Measurements from ENCODE around the gene PYROXD2.

Gene PYROXD2

DNA sequence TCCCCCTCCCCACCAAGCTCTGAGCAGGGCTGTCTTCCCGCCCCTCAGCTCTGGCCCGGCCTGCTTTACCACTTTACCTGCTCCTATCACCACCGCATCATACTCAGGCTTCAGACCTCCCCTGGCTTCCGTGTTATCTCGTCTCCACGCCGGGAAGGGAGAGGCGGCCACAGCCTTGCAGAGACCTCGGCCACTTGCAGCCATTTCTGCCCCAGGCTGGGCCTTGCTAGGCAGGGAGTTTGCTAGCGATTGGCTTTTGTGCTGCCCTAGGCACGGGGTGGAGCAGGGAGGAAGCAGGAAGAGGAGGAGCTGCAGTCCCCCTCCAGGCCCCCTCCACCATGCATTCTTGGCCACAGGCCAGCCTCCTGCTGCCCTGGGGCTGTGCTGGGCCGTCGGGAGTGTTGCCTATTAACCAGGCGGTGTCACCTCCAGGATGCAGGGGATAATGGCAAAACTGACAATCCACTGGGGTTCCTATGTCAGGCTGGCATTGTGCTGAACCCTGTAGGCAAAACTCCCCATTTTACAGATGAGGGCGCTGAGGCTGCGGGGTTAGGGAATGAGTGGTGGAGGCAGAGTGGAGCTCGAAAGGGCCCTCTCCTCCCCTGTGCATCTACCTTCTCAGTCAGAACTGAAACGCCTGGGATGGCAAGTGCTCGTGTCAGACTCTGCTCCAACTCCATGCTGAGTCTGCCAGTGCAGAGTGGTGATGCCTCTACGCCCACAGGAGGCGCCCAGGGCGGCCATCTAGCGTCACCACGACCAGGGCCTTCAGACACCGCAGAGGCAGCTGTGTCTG, at the start of gene PYROXD2:
PYROXD2 (minus strand) TSS at position 251 of the 799 bp plus-strand sequence; CDS start at position 204, 47 bp downstream.
- FAIRE-seq, result no peak

DNA sequence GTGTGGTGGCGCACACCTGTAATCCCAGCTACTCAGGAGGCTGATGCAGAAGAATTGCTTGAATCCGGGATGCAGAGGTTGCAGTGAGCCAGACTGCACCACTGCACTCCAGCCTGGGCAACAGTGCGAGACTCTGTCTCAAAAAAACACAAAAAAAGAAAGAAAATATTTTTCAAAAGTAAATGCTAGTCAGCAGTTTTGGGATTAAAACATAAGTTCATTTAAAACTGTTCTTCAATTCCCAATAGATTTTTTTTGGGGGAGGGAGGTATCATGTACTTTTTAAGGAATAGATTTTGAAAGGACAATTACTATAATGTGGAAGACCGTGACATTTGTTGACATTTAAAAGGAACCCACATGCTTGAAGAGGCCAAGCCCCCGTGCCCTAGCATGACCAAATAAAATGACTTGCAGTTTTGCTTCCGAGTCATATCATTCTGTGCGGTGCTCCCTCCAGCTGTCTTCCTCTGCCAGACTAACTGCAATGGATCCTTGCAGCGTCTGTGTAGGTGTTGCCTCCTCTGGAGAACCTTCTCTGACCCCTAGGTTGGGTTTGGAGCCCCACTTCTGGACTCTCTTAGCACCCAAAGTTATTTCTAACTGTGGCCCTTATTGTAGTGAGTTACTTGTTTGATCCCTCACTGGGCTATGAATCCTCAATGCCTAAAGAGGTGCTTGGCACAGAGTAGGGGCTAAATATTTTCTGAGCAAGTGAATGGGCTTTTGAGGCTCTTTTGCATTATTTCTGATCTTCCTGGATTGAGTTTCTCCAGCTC, 49.2 kb upstream of the PYROXD2 start:
- FAIRE-seq, result no peak

DNA sequence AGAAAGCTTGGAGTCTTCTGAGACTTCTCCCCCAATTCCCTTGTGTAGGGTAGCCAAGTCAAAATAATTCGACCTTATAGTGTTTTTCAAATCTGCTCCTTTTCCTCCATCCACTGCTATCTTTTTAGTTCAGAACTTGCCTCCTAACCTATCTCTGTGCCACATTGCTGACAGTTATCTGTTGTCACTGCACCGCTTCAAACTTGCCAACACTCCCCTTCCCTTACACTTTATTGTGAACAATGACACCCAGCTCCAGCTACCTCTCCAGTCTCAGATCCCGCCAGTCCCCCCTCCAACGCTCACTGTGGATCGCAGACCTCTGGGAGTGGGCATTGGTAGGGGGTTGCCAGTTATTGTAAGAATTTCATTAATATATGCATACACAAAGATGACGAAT, 48.0 kb upstream of the PYROXD2 start:
- FAIRE-seq, result no peak

DNA sequence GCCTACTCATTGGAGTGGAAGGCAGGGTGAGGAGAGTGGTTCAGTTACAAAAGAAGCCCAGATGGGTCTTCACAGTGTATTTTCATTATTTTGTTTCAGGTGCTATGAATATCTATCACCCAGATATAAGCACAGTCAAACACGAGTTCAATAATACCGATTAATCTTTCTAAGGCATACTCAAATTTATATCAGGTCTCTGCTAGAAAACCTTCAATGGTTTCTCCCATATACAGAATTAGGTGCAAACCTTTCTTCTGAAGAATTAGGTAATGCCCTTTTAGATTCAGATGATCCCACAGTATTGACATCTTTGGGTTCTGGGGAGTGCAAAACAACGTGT, 46.5 kb upstream of the PYROXD2 start:
- FAIRE-seq, result no peak

- FAIRE-seq, result no peak
Measured at GRCh38 chr10:98460837-98461499, 46.0 kb upstream of the PYROXD2 start.

DNA sequence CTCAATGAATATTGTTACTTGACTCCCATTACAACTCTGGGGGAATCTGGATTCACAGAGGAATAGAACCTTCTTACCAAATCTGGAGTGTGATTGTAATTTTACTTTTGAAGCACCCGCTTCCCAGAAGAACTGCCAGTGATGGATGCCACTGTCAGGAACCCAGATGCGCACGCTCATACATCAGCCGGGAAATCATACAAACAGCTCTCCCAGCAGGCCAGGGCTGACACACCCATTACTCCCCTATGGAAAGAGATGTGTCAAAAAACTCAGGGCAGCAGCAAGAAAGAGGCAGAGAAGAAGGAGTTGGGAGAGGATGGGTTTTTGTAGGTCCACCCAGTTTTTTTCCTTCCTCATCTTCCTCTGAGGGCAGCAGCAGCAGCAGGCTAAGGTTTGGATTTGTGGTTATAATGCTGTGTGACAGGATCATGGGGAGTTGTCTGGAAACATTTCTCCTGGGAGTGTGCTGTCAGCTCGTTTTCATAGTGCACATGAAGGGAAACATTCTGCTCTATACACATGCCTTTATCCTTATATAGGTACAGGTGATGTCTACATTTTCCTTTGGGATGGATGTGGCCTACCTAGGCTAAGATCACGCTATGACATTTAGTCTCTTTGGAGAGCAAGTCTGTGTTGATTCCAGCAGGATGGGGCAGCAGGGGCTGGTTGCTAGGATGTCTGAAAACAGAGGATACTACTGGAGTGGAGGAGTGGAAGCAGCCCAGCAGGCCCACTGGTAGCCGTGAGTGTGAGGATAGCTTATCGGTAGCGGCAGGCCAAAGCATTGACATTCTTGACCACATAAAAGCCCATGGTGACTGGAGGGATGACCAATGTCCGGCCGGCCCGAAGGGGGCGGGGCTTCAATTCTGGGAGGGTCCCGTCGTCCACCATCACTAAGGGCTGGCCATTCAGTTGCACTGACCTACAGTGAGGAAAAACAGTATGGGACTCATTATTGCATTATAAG, 44.1 kb upstream of the PYROXD2 start:
- FAIRE-seq, result no peak

GRCh38 chr10:98457721-98458120, 42.7 kb upstream of the PYROXD2 start:
- FAIRE-seq, result no peak

GRCh38 chr10:98456686-98457482, 41.9 kb upstream of the PYROXD2 start:
- FAIRE-seq, result no peak

DNA sequence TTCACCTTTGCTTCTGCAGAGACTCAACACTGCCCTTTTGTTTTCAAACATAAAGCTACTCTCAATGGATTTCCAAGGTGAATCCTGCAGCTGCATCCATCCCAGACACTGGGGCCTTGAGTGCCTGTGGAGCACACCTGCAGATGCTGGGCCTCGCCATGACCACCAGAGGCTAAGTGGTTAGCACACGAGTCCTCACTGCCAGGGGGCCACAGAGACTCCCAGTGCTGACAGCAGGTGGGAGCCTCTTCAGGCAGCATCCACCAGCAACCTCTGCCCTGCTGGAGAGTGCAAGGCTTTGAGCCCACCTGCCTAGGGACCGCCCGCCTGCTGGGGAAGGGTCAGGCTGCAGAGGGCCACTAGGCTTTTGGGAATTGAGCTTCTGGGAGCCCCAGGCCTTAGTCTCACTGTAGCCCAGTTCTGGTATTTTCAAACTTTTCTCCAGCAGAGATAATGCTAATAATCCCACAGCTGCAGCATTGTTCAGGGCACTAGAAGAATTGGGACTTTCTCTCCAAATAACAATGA, 41.1 kb upstream of the PYROXD2 start:
- no peak for FAIRE-seq

DNA sequence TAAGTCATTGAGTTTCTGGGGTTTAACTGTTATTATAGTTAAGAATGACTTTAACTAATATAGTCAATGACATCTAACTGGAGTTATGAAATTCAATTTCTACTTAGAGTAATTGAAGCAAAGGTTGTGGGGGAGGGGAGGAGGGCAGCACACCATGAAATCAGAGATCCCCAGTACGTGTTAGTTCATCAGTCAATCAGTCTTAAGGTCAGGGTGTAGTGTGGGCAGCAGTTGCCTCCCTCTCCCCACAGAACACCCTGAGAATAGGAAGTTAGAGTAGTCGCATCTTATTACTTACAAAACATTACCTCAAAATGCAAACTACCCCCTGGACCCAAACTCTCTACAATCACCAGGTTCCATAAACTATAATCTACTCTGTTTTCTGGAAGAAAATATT, 38.7 kb upstream of the PYROXD2 start:
- no peak for FAIRE-seq

DNA sequence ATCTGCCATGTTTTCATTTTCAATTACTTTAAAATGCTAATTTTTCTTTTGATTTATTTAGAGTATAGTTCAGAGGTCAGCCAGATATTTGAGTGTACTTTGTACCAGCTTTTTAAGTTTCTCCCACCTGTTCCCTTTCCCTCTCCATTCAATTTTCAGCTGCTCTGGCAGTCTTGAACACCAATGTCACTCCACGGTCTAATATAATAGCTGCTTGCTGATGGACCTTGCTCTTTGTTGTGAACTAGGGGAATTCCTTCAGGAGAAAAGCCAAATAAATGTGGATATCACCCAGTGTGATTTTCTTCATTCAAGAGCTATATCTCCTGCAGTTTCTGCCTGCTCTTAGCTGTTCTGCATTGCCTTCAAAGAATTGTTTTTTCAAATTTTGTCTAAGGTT, 35.6 kb upstream of the PYROXD2 start:
- FAIRE-seq, result no peak

GRCh38 chr10:98449287-98449686, 34.3 kb upstream of the PYROXD2 start:
- FAIRE-seq, result no peak

DNA sequence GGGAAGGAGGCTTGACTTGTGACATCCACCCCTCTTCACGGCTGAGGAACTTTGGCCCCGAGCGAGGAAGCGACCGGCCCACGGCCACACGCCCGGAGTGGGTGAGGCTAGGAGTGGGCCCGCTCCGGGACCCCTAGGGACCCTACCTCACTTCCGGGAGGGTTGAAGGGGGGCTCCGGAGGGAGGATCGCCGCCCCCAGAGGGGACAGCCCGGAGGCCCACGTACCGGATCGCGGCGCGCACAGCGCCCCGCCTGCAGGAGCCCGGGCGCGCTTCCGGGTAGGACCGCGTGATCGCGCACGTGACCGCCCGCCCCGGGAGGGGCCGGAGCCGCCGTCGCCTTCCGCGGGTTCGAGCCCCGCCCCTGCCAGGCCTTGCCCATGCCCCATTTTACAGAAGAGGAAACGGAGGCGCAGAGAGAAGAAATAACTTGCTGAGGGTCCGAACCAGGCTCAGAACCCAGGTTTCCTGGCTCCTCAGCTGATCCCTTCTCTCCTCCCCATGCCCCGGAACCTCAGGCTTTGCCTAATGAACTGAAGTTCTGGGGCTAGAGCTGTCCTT, 31.8 kb upstream of the PYROXD2 start, which contains the start of gene HPS1:
HPS1 (minus strand) TSS at position 275 of the 561 bp plus-strand sequence. CDS start 3,695 bp downstream, outside the sequence.
- no peak for FAIRE-seq

DNA sequence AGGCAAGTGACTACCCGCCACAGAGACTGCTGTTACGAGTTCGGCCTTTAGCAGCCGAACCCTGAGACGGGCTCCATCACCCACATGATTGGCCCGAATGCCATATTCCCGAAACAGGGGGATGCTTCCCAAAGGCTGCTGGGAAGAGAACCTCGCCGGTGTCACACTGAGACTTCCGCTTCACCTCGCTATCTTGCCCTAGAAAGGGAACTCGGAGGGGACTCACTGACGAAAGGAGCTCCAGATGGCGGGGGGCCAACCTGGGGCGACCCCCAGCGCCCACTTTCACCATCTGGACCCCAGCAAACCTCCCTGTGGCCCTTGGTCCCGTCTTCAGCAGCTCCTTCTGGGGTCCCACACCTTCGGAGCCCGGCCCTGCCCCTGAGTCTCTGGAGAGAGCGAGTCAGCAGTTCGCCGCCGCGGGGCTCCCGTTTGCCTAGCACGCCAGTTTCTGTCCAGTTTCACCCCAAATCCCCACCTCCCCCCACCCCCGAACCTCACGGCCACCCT, 31.2 kb upstream of the PYROXD2 start:
- FAIRE-seq, result no peak

DNA sequence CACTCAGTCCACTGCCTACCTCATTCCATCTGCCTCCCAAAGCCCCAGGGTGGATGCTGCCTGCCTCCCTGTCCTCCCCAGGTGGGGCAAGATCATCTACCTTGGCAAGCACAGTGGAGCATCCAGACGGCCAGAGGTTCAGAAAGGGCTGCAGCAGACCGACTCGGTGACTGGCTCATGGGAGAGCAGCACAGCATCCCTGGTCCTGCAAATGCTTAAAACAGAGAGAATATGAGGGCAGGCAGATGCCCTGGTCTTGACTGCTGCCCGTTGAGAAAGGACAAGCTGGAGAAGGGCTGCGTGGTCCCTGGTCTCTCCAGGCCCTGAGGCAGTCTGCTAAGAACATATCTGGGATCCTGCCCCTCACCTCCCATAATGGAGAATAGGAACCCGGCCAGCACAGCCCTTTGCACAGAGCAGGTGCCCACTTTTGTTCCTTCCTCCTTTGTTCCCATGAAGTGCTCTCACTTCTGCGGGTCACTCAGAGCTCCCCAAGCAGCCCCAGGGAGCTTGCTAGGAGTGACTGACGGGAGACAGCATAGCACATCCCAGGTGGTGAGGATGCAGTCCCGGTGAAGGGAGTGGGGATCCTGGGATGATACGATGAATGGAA, 30.3 kb upstream of the PYROXD2 start:
- no peak for FAIRE-seq

GRCh38 chr10:98444314-98445006, 29.5 kb upstream of the PYROXD2 start:
- FAIRE-seq, result no peak

- FAIRE-seq, result no peak
Measured at GRCh38 chr10:98438715-98439114, 23.7 kb upstream of the PYROXD2 start.

DNA sequence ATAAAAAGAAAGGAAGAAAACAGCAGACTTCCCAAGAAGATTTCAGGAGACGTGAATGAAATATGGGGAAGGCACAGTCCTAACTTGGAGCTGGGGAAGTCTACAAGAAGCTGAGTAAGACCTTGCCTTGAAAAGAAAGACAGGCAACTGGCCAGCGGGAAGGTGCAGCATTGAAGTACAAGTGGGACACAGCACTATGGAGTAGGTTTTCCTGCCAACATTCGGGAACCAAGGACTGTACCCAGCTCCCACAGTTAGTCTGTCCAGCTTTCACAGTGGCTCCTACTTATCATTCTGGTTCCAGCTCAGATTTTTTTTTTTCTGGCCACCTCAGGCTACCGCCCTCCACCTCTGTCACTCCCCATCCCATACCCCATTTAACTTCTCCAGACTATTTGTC, 21.7 kb upstream of the PYROXD2 start:
- no peak for FAIRE-seq

GRCh38 chr10:98435178-98435577, 20.2 kb upstream of the PYROXD2 start:
- FAIRE-seq, result no peak
